HCT116 (cell line): ENCODE data around the gene FAM168A. TPM values are rescaled to one million over a fixed set of nuclear protein-coding genes. Genes with fewer than 3 reads are reported as not detected.

Source experiments
- ATAC-seq: fragments of 200-7000 bp; cut with Tn5 transposase; 2 replicates; pipeline ENCODE4 v1.9.1; 2020; ENCODE audit warnings: mild to moderate bottlenecking, moderate library complexity
- BruUV-seq: library from RNA; stranded (reverse); fragments of 400-500 nt; replicated peaks from 2 replicates; lab custom pipeline; 2021; lab: Mats Ljungman, UMichigan
- CTCF ChIA-PET: fragments of 300-600 bp; sonication (Branson Sonifier 250); formaldehyde crosslinking; loops from one replicate; lab custom pipeline; 2021; ENCODE audit warnings: antibody characterized with exemption; lab: Charles Lee
- POLR2A ChIA-PET: fragments of 300-600, 350-600 bp; sonication (Branson Sonifier 250); formaldehyde crosslinking; loops from one replicate; lab custom pipeline; 2021; ENCODE audit warnings: antibody characterized with exemption; lab: Charles Lee
- RAD21 ChIA-PET, 2 experiments: fragments of 300-600 bp; sonication (Branson Sonifier 250); formaldehyde crosslinking; loops; one replicate each; lab custom pipeline; 2023; ENCODE audit warnings: low total read pairs in 2 of 2; ENCODE audit not compliant: uncharacterized antibody in 2 of 2, unreplicated experiment in 2 of 2, low non-redundant PET in 1 of 2; lab: Charles Lee
- DNase-seq: peaks from one replicate; pipeline ENCODE4 v3.0.0-alpha.2; 2010; ENCODE audit warnings: low read depth, low spot score
- H2AFZ ChIP-seq: fragments of 200-600 bp; shearing (Covaris generic), sonication (generic); 2 replicates; pipeline ENCODE4 v1.6.1; 2017; ENCODE audit warnings: low read depth, mixed run types, mixed read lengths, antibody characterized with exemption, low read length; ENCODE audit not compliant: poor library complexity, severe bottlenecking
- H3K27ac ChIP-seq: 2 replicates; pipeline ENCODE4 v1.5.1; 2012; ENCODE audit warnings: low read depth, low read length
- H3K27me3 ChIP-seq: fragments of 200-600 bp; sonication (generic); 2 replicates; pipeline ENCODE4 v1.6.1; 2016; ENCODE audit warnings: mixed run types, low read length, mixed read lengths; ENCODE audit not compliant: insufficient read depth
- H3K36me3 ChIP-seq, 2 experiments: fragments of 200-500 bp in 1 of 2; fragments of 200-600 bp in 1 of 2; sonication (Bioruptor generic) in 1 of 2; sonication (generic) in 1 of 2; 2 replicates each; pipeline versions ENCODE4 v1.5.1 to v1.6.1; 2014 to 2016; ENCODE audit warnings: low read length in 2 of 2, inconsistent platforms in 1 of 2, mixed read lengths in 1 of 2, mixed run types in 1 of 2; ENCODE audit not compliant: insufficient read depth in 2 of 2, control insufficient read depth in 1 of 2
- H3K4me1 ChIP-seq, 2 experiments: fragments of 200-600 bp in 1 of 2; sonication (generic) in 1 of 2; 2 replicates each; pipeline versions ENCODE4 v1.5.1 to v1.6.1; 2012 to 2017; ENCODE audit warnings: low read length in 2 of 2, inconsistent platforms in 1 of 2, mild to moderate bottlenecking in 1 of 2, mixed read lengths in 1 of 2, mixed run types in 1 of 2, moderate library complexity in 1 of 2; ENCODE audit not compliant: insufficient read depth in 2 of 2, control insufficient read depth in 1 of 2
- H3K4me2 ChIP-seq: fragments of 200-600 bp; sonication (generic); 2 replicates; pipeline ENCODE4 v1.6.1; 2017; ENCODE audit warnings: mixed run types, low read length, mixed read lengths
- H3K4me3 ChIP-seq, 2 experiments: fragments of 200-600 bp in 1 of 2; sonication (generic) in 1 of 2; replicated peaks in 1 of 2; 2 replicates each; pipeline ENCODE4 v1.5.1; 2011 to 2016; ENCODE audit warnings: low read length in 2 of 2, control low read depth in 1 of 2, low read depth in 1 of 2, mild to moderate bottlenecking in 1 of 2, mixed read lengths in 1 of 2, mixed run types in 1 of 2
- H3K79me2 ChIP-seq: fragments of 200-600 bp; sonication (generic); 2 replicates; pipeline ENCODE4 v1.6.1; 2017; ENCODE audit warnings: mild to moderate bottlenecking, mixed run types, low read length, moderate library complexity, mixed read lengths; ENCODE audit not compliant: insufficient read depth
- H3K9ac ChIP-seq: fragments of 200-600 bp; sonication (generic); 2 replicates; pipeline ENCODE4 v1.6.1; 2016; ENCODE audit warnings: low read length, mixed read lengths
- H3K9me2 ChIP-seq: fragments of 200-600 bp; sonication (generic), shearing (Covaris generic); 2 replicates; pipeline ENCODE4 v1.6.1; 2017; ENCODE audit warnings: mixed run types, mild to moderate bottlenecking, moderate library complexity; ENCODE audit not compliant: insufficient read depth
- H3K9me3 ChIP-seq, 2 experiments: fragments of 200-500 bp in 1 of 2; fragments of 200-600 bp in 1 of 2; sonication (Bioruptor generic) in 1 of 2; sonication (generic) in 1 of 2; 2 replicates each; pipeline ENCODE4 v1.6.1; 2014 to 2017; ENCODE audit warnings: low read length in 2 of 2, mixed read lengths in 2 of 2, inconsistent platforms in 1 of 2, low read depth in 1 of 2, mild to moderate bottlenecking in 1 of 2, mixed run types in 1 of 2, moderate library complexity in 1 of 2; ENCODE audit not compliant: control insufficient read depth in 1 of 2, insufficient read depth in 1 of 2
- H4K20me1 ChIP-seq: fragments of 200-600 bp; sonication (generic), shearing (Covaris generic); 2 replicates; pipeline ENCODE4 v1.6.1; 2017; ENCODE audit warnings: mixed run types, mild to moderate bottlenecking, moderate library complexity; ENCODE audit not compliant: insufficient read depth
- CBX3 ChIP-seq: IDR thresholded peaks from 2 replicates; pipeline ENCODE4 v1.6.1; 2012; ENCODE audit warnings: low read depth
- CEBPB ChIP-seq: IDR thresholded peaks from 2 replicates; pipeline ENCODE4 v1.6.1; 2012; ENCODE audit warnings: low read depth
- EGR1 ChIP-seq: IDR thresholded peaks from 2 replicates; pipeline ENCODE4 v1.6.1; 2012; ENCODE audit warnings: low read depth
- ELF1 ChIP-seq: IDR thresholded peaks from 2 replicates; pipeline ENCODE4 v1.6.1; 2012; ENCODE audit warnings: low read depth, borderline replicate concordance
- EZH2phosphoT487 ChIP-seq: fragments of 200-600 bp; IDR thresholded peaks from 2 replicates; pipeline ENCODE4 v1.6.1; 2018; ENCODE audit warnings: antibody characterized with exemption, borderline replicate concordance
- FOSL1 ChIP-seq: IDR thresholded peaks from 2 replicates; pipeline ENCODE4 v1.6.1; 2012; ENCODE audit warnings: low read depth
- JUND ChIP-seq: IDR thresholded peaks from 2 replicates; pipeline ENCODE4 v1.6.1; 2012
- POLR2A ChIP-seq: IDR thresholded peaks from 2 replicates; pipeline ENCODE4 v1.7.0; 2011; ENCODE audit warnings: borderline replicate concordance; ENCODE audit not compliant: insufficient read depth, insufficient read length; ENCODE audit errors: extremely low read depth
- POLR2AphosphoS5 ChIP-seq: IDR thresholded peaks from 2 replicates; pipeline ENCODE4 v1.6.1; 2011; ENCODE audit warnings: mild to moderate bottlenecking, low read depth, low read length, moderate library complexity
- RAD21 ChIP-seq: IDR thresholded peaks from 2 replicates; pipeline ENCODE4 v1.6.1; 2012; ENCODE audit warnings: low read depth, mild to moderate bottlenecking
- SIN3A ChIP-seq: IDR thresholded peaks from 2 replicates; pipeline ENCODE4 v1.6.1; 2012; ENCODE audit warnings: low read depth
- SP1 ChIP-seq: IDR thresholded peaks from 2 replicates; pipeline ENCODE4 v1.6.1; 2012; ENCODE audit warnings: low read depth
- SRF ChIP-seq: IDR thresholded peaks from 2 replicates; pipeline ENCODE4 v1.6.1; 2012; ENCODE audit warnings: low read depth
- YY1 ChIP-seq: IDR thresholded peaks from 2 replicates; pipeline ENCODE4 v1.6.1; 2011; ENCODE audit warnings: low read length, low read depth, moderate library complexity, mild to moderate bottlenecking; ENCODE audit not compliant: insufficient replicate concordance; ENCODE audit errors: extremely low read depth
- ZFX ChIP-seq: fragments of 450-650 bp; IDR thresholded peaks from 2 replicates; pipeline ENCODE4 v1.6.1; 2017
- intact Hi-C: fragments of 100-400 bp; cut with micrococcal nuclease; formaldehyde crosslinking; loops from 2 replicates; pipeline ENCODE4 v1.10.0; 2022
- total RNA-seq: library from RNA; stranded (reverse); gene quantifications from one replicate; pipeline ENCODE4 v1.2.1, GENCODE V29; 2021; ENCODE audit not compliant: unreplicated experiment
- TF ChIP-seq, protein P1 (sequence below): IDR thresholded peaks from 2 replicates; pipeline ENCODE4 v1.6.1; 2012
- TF ChIP-seq, protein P2 (sequence below): IDR thresholded peaks from 2 replicates; pipeline ENCODE4 v1.6.1; 2012
- TF ChIP-seq, protein P3 (sequence below): IDR thresholded peaks from 2 replicates; pipeline ENCODE4 v1.6.1; 2011; ENCODE audit warnings: mild to moderate bottlenecking, low read length, moderate library complexity; ENCODE audit not compliant: insufficient replicate concordance; ENCODE audit errors: extremely low read depth
- TF ChIP-seq, protein P4 (sequence below), 3 experiments: fragments of 200-600 bp in 1 of 3; sonication (generic) in 1 of 3; IDR thresholded peaks in 2 of 3; conservative IDR thresholded peaks in 1 of 3; 2 replicates each; pipeline ENCODE4 v1.5.1; 2012 to 2017; ENCODE audit warnings: low read depth in 2 of 3, low read length in 2 of 3, antibody characterized with exemption in 1 of 3, borderline replicate concordance in 1 of 3, control low read depth in 1 of 3, mild to moderate bottlenecking in 1 of 3, mixed read lengths in 1 of 3, mixed run types in 1 of 3, moderate library complexity in 1 of 3; ENCODE audit not compliant: insufficient read depth in 1 of 3

The FAM168A gene
- total RNA-seq, 1 experiment from 2014 or later: 31.5 TPM

DNA sequence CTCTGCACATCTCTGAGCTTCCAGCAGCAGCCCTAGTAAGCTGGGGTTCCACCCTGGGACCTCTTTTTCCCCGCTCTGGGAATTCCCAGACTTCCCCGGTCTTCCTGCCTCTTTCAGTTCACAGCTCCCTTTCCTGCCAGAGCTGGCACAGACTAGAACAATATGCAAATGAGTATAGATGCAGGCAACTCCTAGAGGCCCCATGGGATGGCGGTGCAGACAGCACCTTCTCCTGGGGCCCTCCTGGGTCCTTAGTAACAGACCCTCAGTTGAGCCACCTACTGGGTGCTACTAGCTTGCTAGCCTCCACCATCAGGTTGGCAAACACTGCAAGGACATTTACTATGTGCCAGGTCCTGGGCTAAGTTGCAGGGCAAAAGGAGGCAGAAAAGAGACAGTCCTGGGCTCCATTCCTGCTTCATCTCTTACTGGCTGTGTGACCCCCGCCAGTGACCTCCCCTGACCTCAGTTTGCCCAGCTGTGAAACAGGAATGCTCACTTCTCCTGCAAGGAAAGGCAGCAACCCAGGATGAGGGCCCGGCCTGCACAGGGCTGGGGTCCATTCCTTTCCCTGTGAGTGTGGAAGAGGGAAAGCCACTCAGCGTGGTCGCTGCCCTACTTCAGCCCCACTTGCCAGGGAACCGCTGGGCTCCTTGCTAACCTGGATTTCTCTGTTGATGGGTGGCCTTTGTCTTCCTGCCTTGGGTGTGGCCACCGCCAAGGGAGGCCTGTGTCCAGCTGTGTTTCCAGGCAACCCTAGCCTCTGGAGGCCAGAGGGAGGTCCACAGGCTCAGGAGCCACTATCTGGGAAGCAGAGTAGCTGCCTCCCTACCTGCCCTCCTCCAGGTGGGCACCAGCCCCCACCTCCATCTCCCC is 214.4 kb downstream of the FAM168A start:
- ChIA-PET CTCF (interaction anchor here (1.0 to 2.0 kb wide), 2 partner anchors 10 to 32 kb away, joined by 4 to 7 read pairs; no protein-coding TSS in a partner anchor), POLR2A (no interaction called here), RAD21 (no interaction called here)
- peaks cover 7 to 39% of the 10 kb centered on the region in 2 experiments; a peak in 3 of 4 replicates for H3K4me1 ChIP-seq
- H3K27me3 ChIP-seq: no peaks in the 10 kb centered on the region
- no peak for ATAC-seq
- no peak overlapping the region; the same call in 1 of the 2 replicates for H3K4me2 ChIP-seq
- no peak overlapping the region for H3K27ac ChIP-seq
- no peak overlapping the region for H3K4me3 ChIP-seq
- BruUV-seq: no TSS peak
- intact Hi-C loops: no loop called here
- no peak for DNase-seq
- H2AFZ ChIP-seq: no peak overlapping the region
- no peaks in the 10 kb centered on the region for H3K9me2 ChIP-seq
- H3K9ac ChIP-seq: no peak overlapping the region
- TF ChIP-seq, protein P1, sequence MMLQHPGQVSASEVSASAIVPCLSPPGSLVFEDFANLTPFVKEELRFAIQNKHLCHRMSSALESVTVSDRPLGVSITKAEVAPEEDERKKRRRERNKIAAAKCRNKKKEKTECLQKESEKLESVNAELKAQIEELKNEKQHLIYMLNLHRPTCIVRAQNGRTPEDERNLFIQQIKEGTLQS: no peak
- TF ChIP-seq SIN3A (no peak), POLR2A (no peak), JUND (no peak), ZFX (no peak), CBX3 (no peak), ELF1 (no peak), SP1 (no peak), FOSL1 (no peak), YY1 (no peak), RAD21 (no peak), CEBPB (no peak), EZH2phosphoT487 (no peak), EGR1 (no peak), SRF (no peak), POLR2AphosphoS5 (no peak)
- TF ChIP-seq, protein P2, sequence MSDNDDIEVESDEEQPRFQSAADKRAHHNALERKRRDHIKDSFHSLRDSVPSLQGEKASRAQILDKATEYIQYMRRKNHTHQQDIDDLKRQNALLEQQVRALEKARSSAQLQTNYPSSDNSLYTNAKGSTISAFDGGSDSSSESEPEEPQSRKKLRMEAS: no peak
- TF ChIP-seq, protein P3, sequence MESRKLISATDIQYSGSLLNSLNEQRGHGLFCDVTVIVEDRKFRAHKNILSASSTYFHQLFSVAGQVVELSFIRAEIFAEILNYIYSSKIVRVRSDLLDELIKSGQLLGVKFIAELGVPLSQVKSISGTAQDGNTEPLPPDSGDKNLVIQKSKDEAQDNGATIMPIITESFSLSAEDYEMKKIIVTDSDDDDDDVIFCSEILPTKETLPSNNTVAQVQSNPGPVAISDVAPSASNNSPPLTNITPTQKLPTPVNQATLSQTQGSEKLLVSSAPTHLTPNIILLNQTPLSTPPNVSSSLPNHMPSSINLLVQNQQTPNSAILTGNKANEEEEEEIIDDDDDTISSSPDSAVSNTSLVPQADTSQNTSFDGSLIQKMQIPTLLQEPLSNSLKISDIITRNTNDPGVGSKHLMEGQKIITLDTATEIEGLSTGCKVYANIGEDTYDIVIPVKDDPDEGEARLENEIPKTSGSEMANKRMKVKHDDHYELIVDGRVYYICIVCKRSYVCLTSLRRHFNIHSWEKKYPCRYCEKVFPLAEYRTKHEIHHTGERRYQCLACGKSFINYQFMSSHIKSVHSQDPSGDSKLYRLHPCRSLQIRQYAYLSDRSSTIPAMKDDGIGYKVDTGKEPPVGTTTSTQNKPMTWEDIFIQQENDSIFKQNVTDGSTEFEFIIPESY: no peak
- TF ChIP-seq, protein P4, sequence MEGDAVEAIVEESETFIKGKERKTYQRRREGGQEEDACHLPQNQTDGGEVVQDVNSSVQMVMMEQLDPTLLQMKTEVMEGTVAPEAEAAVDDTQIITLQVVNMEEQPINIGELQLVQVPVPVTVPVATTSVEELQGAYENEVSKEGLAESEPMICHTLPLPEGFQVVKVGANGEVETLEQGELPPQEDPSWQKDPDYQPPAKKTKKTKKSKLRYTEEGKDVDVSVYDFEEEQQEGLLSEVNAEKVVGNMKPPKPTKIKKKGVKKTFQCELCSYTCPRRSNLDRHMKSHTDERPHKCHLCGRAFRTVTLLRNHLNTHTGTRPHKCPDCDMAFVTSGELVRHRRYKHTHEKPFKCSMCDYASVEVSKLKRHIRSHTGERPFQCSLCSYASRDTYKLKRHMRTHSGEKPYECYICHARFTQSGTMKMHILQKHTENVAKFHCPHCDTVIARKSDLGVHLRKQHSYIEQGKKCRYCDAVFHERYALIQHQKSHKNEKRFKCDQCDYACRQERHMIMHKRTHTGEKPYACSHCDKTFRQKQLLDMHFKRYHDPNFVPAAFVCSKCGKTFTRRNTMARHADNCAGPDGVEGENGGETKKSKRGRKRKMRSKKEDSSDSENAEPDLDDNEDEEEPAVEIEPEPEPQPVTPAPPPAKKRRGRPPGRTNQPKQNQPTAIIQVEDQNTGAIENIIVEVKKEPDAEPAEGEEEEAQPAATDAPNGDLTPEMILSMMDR (IDR thresholded peaks at IDR 0.05 in 2 of 3, conservative IDR thresholded peaks at IDR 0.05 in 1 of 3; ENCODE audit: borderline replicate concordance in 1 of 3, insufficient read depth in 1 of 3, low read depth in 2 of 3, low read length in 2 of 3): no peak
- H3K36me3 ChIP-seq: peaks cover 0 to 9% of the 10 kb centered on the region in 2 experiments; a peak in 1 of 4 replicates
- H3K9me3 ChIP-seq: no peaks in the 10 kb centered on the region
- no peaks in the 10 kb centered on the region; the same call in 1 of the 2 replicates for H4K20me1 ChIP-seq
- peaks cover 100% of the 10 kb centered on the region for H3K79me2 ChIP-seq
